Gastroesophageal sphincter (tissue), 4 donors: ENCODE measurements around the gene RPL36. TPM values are rescaled to one million over a fixed set of nuclear protein-coding genes. Genes with fewer than 3 reads are reported as not detected.

Experiments used
- ATAC-seq: fragments of 150-250 bp; one replicate; pipeline ENCODE4 v1.9.1; 2016; ENCODE audit warnings: mild to moderate bottlenecking, moderate library complexity
- H3K27ac ChIP-seq, 4 donors: fragments of 200-600 bp; sonication (generic) in 3 of 4; 1 replicate in 3 of 4; 2 replicates in 1 of 4; pipeline ENCODE4 v1.5.1; 2016 to 2019
- H3K27me3 ChIP-seq: fragments of 200-600 bp; sonication (generic); one replicate; pipeline ENCODE4 v1.5.1; 2019
- H3K36me3 ChIP-seq, 2 donors: fragments of 200-600 bp; sonication (generic); one replicate each; pipeline ENCODE4 v1.5.1; 2019; ENCODE audit warnings: control low read depth in 1 of 2
- H3K4me1 ChIP-seq, 3 donors: fragments of 200-600 bp; sonication (generic); 1 replicate in 2 of 3; 2 replicates in 1 of 3; pipeline ENCODE4 v1.5.1; 2016 to 2019; ENCODE audit warnings: control low read depth in 2 of 3
- H3K4me3 ChIP-seq, 2 donors: fragments of 200-600 bp; sonication (generic); one replicate each; pipeline ENCODE4 v1.5.1; 2019; ENCODE audit warnings: mild to moderate bottlenecking in 1 of 2, moderate library complexity in 1 of 2
- H3K9me3 ChIP-seq, 3 donors: fragments of 200-600 bp; sonication (generic); one replicate each; pipeline ENCODE4 v1.5.1; 2017 to 2019; ENCODE audit warnings: control low read depth in 2 of 3
- CTCF ChIP-seq, 4 experiments: fragments of 200-600 bp in 2 of 4; fragments of 450-650 bp in 2 of 4; sonication (generic) in 1 of 4; IDR thresholded peaks; one replicate each; pipeline ENCODE4 v1.5.1; 2017 to 2019; ENCODE audit warnings: antibody characterized with exemption in 4 of 4, mild to moderate bottlenecking in 2 of 4, moderate library complexity in 2 of 4
- EP300 ChIP-seq: sonication (generic); formaldehyde crosslinking; IDR thresholded peaks from one replicate; pipeline ENCODE4 v1.6.1; 2017; ENCODE audit warnings: antibody characterized with exemption, mild to moderate bottlenecking
- POLR2A ChIP-seq, 2 donors: fragments of 450-650 bp; IDR thresholded peaks; one replicate each; pipeline ENCODE4 v1.6.1; 2017; ENCODE audit warnings: antibody characterized with exemption in 2 of 2, mild to moderate bottlenecking in 2 of 2, moderate library complexity in 1 of 2
- POLR2AphosphoS5 ChIP-seq: sonication (generic); formaldehyde crosslinking; IDR thresholded peaks from one replicate; pipeline ENCODE4 v1.6.1; 2017; ENCODE audit warnings: antibody characterized with exemption
- WGBS, 2 donors: methylation state at CpG; one replicate each; pipeline ENCODE4 v1.1.5; 2018; ENCODE audit warnings: low coverage in 1 of 2; 5-methylcytosine and 5-hydroxymethylcytosine counted together
- total RNA-seq, 4 donors: library from RNA; depleted of rRNA; stranded (reverse); fragments of >200 nt; gene quantifications; one replicate each; pipeline ENCODE4 v1.1.0, GENCODE V29; 2016

RPL36 gene
- total RNA-seq, 4 donors from 2014 or later, result 393 to 1,204 (median 723) TPM

GRCh38 chr19:5703819-5704818 lies 14.0 kb downstream of the RPL36 start:
- TF ChIP-seq EP300 (no peak), POLR2A (IDR thresholded peaks at IDR 0.05) (no peak), CTCF (IDR thresholded peaks at IDR 0.05) (no peak), POLR2AphosphoS5 (no peak)
- no peak for ATAC-seq
- H3K27ac ChIP-seq, result no peak overlapping the region
- H3K4me1 ChIP-seq, result no peaks in the 10 kb centered on the region
- peaks cover 0 to 95% of the 10 kb centered on the region in 2 donors for H3K36me3 ChIP-seq
- H3K4me3 ChIP-seq, result no peak overlapping the region
- H3K9me3 ChIP-seq, result no peaks in the 10 kb centered on the region
- WGBS, 2 donors, result 93% methylated on average over 3 of the region's 40 CpGs; no CpG with 5 or more reads in 1 of the 2 donors
- no peaks in the 10 kb centered on the region for H3K27me3 ChIP-seq

GRCh38 chr19:5705552-5705951 lies 15.5 kb downstream of the RPL36 start:
- H3K27me3 ChIP-seq, result no peaks in the 10 kb centered on the region
- no peak for ATAC-seq
- no peak overlapping the region for H3K27ac ChIP-seq
- H3K36me3 ChIP-seq, result peaks cover 0 to 95% of the 10 kb centered on the region in 2 donors
- no peaks in the 10 kb centered on the region for H3K4me1 ChIP-seq
- no peak overlapping the region for H3K4me3 ChIP-seq
- H3K9me3 ChIP-seq, result no peaks in the 10 kb centered on the region
- TF ChIP-seq CTCF (IDR thresholded peaks at IDR 0.05), result no peak
- no peak for TF ChIP-seq POLR2AphosphoS5
- WGBS, 2 donors, result 87% methylated on average over 3 of the region's 16 CpGs

GRCh38 chr19:5706876-5707573 lies 16.9 kb downstream of the RPL36 start:
- H3K36me3 ChIP-seq, result peaks cover 0 to 96% of the 10 kb centered on the region in 2 donors
- H3K9me3 ChIP-seq, result no peaks in the 10 kb centered on the region
- 94% methylated on average over 7 to 9 of the region's 35 CpGs for WGBS, 2 donors
- H3K27ac ChIP-seq, result no peak overlapping the region
- no peak for TF ChIP-seq POLR2A (IDR thresholded peaks at IDR 0.05)
- TF ChIP-seq EP300, result no peak
- TF ChIP-seq POLR2AphosphoS5, result no peak
- TF ChIP-seq CTCF (IDR thresholded peaks at IDR 0.05), result no peak
- no peak overlapping the region for H3K4me3 ChIP-seq
- H3K4me1 ChIP-seq, result no peaks in the 10 kb centered on the region
- ATAC-seq, result no peak
- H3K27me3 ChIP-seq, result no peaks in the 10 kb centered on the region

GRCh38 chr19:5707576-5708575 lies 17.8 kb downstream of the RPL36 start:
- no peak for ATAC-seq
- H3K9me3 ChIP-seq, result no peaks in the 10 kb centered on the region
- H3K36me3 ChIP-seq, result peaks cover 0 to 100% of the 10 kb centered on the region in 2 donors
- no peaks in the 10 kb centered on the region for H3K4me1 ChIP-seq
- no peak overlapping the region for H3K4me3 ChIP-seq
- WGBS, 2 donors, result 91 to 100% methylated on average over 3 to 10 of the region's 37 CpGs
- H3K27me3 ChIP-seq, result no peaks in the 10 kb centered on the region
- H3K27ac ChIP-seq, result no peak overlapping the region
- no peak for TF ChIP-seq POLR2A (IDR thresholded peaks at IDR 0.05)
- TF ChIP-seq EP300, result no peak
- TF ChIP-seq CTCF (IDR thresholded peaks at IDR 0.05), result no peak
